Epithelial cell of esophagus (primary cell): ENCODE measurements around the gene ARRDC4.

Source experiments
- DNase-seq: peaks from one replicate; pipeline ENCODE4 v3.0.0; 2010; ENCODE audit warnings: low read depth
- H3K4me3 ChIP-seq: 2 replicates; pipeline ENCODE4 v1.5.1; 2011; ENCODE audit warnings: mild to moderate bottlenecking, low read length, control low read depth
- CTCF ChIP-seq: IDR thresholded peaks from 2 replicates; pipeline ENCODE4 v1.5.1; 2011; ENCODE audit warnings: low read depth, mild to moderate bottlenecking, low read length, control low read depth, inconsistent platforms; ENCODE audit not compliant: insufficient read depth; ENCODE audit errors: missing control alignments

The ARRDC4 gene

GRCh38 chr15:97931314-97931713 lies 29.2 kb upstream of the ARRDC4 start:
- no peak for DNase-seq
- no peak for TF ChIP-seq CTCF
- H3K4me3 ChIP-seq: no peak overlapping the region

- no peak overlapping the region for H3K4me3 ChIP-seq
- no peak for DNase-seq
- TF ChIP-seq CTCF: no peak
Measured at GRCh38 chr15:97933589-97933988, 26.9 kb upstream of the ARRDC4 start.

GRCh38 chr15:97940993-97941392 lies 19.5 kb upstream of the ARRDC4 start:
- no peak for TF ChIP-seq CTCF
- DNase-seq: no peak

GRCh38 chr15:97941572-97941971 lies 18.9 kb upstream of the ARRDC4 start:
- no peak for DNase-seq
- TF ChIP-seq CTCF: no peak
- H3K4me3 ChIP-seq: no peak overlapping the region

More at GRCh38 chr15:97940993-97941392, 19.5 kb upstream of the ARRDC4 start:
- no peak overlapping the region for H3K4me3 ChIP-seq

- TF ChIP-seq CTCF: no peak
- no peak for DNase-seq
- H3K4me3 ChIP-seq: no peak overlapping the region
Measured at GRCh38 chr15:97944724-97945123, 15.8 kb upstream of the ARRDC4 start.

- DNase-seq: peak; percentile 54
- no peak for TF ChIP-seq CTCF
- no peak overlapping the region for H3K4me3 ChIP-seq
Measured at GRCh38 chr15:97947465-97948260, 12.8 kb upstream of the ARRDC4 start.

- no peak for DNase-seq
- no peak for TF ChIP-seq CTCF
Measured at GRCh38 chr15:97953254-97953653, 7.2 kb upstream of the ARRDC4 start.

More at GRCh38 chr15:97953254-97953653, 7.2 kb upstream of the ARRDC4 start:
- H3K4me3 ChIP-seq: no peak overlapping the region
